GM23338 (cell line): ENCODE measurements around the gene MOB3B.

Experiments used
- CREB1 ChIP-seq: fragments of 250-450 bp; sonication (Bioruptor Pico); IDR thresholded peaks from 2 replicates; pipeline ENCODE4 v1.5.0; 2020; ENCODE audit warnings: low read depth, mild to moderate bottlenecking, moderate library complexity
- CTCF ChIP-seq, 2 experiments: fragments of 200-600 bp in 1 of 2; sonication (generic) in 1 of 2; conservative IDR thresholded peaks; 2 replicates each; pipeline versions ENCODE4 v1.5.1 to v1.6.1; 2016 to 2017; ENCODE audit warnings: antibody characterized with exemption in 2 of 2, low read depth in 2 of 2, mild to moderate bottlenecking in 2 of 2, moderate library complexity in 1 of 2
- EZH2 ChIP-seq: fragments of 200-600 bp; sonication (generic); IDR thresholded peaks from one replicate; pipeline ENCODE4 v1.8.0; 2017; ENCODE audit warnings: antibody characterized with exemption, mild to moderate bottlenecking, low read depth; ENCODE audit not compliant: unreplicated experiment
- EZH2phosphoT487 ChIP-seq: fragments of 200-600 bp; sonication (generic); IDR thresholded peaks from one replicate; pipeline ENCODE4 v1.8.1; 2018; ENCODE audit warnings: antibody characterized with exemption; ENCODE audit not compliant: unreplicated experiment
- JUNB ChIP-seq: IDR thresholded peaks from one replicate; pipeline ENCODE4 v1.6.1; 2016; ENCODE audit warnings: antibody characterized with exemption; ENCODE audit not compliant: unreplicated experiment
- POLR2AphosphoS5 ChIP-seq: IDR thresholded peaks from 2 replicates; pipeline ENCODE4 v1.6.1; 2016; ENCODE audit warnings: antibody characterized with exemption, low read depth
- REST ChIP-seq: IDR thresholded peaks from one replicate; pipeline ENCODE4 v1.6.1; 2018; ENCODE audit warnings: antibody characterized with exemption; ENCODE audit not compliant: unreplicated experiment

- TF ChIP-seq CTCF (conservative IDR thresholded peaks at IDR 0.05; ENCODE audit: low read depth in 2 of 2) (no peak), JUNB (no peak), EZH2 (no peak), CREB1 (CRISPR knock-in tag) (no peak), POLR2AphosphoS5 (no peak), REST (no peak), EZH2phosphoT487 (no peak)
These were observed 179.1 kb downstream of the MOB3B start for GRCh38 chr9:27350382-27350976.
